DMS 273 (cell line): ENCODE results near the gene SLC25A13.
"Not testable (repeated sequence)": the region's sequence is repeated elsewhere in the genome, so short reads cannot be mapped to it uniquely, and the experiment has no call there.

Experiments used
- DNase-seq: peaks from one replicate; lab custom pipeline; 2025; ENCODE audit not compliant: unreplicated experiment; lab: John Stamatoyannopoulos, UW

The SLC25A13 gene

DNA sequence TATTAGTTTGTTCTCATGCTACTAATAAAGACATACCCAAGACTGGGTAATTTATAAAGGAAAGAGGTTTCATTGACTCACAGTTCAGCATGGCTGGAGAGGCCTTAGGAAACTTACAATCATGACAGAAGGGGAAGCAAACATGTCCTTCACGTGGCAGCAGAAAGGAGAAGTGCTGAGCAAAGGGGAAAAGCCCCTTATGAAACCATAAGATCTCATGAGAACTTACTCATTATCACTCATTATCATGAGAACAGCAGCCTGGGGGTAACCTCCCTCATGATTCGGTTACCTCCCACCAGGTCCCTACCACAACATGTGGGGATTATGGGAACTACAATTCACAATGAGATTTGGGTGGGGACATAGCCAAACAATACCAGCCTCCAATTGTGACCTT lies 4.9 kb upstream of the SLC25A13 start:
- DNase-seq: not testable (repeated sequence)

DNA sequence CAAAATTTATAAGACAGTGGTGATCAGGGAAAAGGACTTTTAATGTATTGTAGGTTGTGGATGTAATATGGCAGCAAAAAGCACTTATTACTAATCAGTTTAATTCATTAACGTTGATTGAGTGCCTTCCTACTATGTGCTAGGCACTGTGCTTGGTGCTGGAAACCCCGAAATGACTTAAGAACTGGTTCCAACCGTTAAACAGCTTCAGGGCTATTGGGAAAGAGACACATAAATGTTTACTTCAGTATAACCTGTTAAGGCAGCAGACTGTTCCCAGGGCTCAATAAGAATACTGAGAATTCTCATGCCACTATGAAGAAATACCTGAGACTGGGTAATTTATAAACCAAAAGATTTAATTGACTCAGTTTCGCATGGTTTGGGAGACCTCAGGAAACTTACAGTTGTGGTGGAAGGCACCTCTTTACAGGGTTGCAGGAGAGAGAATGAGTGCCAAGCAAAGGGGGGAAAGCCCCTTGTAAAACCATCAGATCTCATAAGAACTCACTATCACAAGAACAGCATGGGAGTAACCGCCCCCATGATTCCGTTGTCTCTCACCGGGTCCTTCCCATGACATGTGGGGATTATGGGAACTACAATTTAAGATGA lies 1.1 kb upstream of the SLC25A13 start:
- DNase-seq: no peak

DNA sequence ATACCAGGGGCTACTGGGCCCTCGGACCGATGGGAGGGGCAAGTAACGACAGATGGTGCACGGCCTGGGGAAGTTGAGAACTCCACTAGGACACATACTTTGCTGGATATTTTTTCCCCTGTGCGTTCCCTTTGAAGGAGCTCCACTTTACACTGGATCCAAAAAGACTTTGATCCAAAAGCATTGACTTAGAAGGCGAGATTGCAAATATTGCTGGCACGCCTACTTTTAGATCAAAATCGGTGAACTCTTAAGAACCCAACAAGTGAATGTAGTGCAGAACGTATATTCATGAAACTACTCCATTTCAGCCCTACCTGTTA lies 436 bp upstream of the SLC25A13 start:
- peak; percentile 95 for DNase-seq

DNA sequence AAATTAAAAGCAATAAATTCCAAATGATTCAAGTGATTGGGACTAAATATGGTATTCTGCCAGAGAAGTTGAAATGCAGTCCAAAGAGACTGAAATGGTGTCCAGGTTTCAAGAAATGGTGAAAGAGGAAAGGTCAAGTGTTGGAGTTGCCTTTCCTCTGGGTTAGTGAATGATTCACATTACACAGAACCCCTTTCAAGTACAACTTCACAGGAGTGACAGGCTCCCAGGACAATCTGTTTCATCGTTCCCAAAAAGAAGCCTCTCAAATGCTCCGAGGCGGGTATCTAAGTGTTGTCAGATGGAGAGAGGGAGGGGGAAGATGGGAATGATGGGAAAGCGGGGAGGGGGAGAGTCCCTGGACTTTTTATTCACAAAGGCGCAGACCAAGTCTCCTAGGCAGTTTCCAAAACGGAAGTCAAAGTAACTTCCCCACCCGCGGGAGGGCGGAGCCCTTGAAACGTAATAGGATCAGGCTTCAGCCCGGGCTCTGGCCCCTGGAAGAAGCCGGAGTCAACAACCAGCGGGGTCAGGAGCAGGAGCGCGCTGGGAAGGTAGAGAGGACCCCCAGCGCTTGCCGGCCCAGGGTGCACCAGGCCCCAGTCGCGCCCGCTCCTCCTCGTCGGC lies 754 bp downstream of the SLC25A13 start:
- DNase-seq: peak; percentile 98

DNA sequence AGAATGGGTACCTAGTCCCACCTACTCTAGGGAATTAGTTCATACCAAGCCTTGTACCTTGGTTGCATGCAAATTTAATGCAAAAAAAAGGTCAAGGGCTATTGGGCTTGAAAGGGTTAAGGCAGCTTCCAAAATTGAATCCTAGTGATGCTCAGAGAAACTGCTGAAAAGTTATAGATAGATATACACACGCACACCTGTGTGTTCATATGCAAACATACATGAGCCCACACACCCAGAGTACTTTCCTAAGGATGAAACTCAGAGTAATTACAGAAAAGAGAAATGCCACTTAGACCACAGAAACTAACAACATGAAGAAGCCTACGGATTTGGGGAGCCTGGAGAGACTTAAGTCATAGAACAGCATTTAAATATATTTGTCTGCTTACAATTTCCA lies 1.5 kb downstream of the SLC25A13 start:
- no peak for DNase-seq

DNA sequence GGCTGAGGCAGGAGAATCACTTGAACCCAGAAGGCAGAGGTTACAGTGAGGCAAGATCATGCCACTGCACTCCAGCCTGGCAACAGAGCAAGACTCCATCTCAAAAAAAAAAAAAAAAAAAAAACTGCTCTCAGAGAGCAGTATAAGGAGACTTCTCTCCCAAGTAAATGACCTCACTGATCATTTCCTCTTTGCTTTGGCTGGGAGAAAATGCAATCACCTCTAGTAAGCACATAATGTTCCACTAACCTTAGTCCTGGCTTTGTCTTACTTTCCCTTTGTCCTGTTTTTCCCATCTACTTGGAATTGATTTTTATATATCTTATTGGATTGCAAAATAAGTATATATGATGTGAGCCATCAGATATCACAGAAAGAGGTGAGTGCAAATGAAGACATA lies 2.5 kb downstream of the SLC25A13 start:
- DNase-seq: no peak

DNA sequence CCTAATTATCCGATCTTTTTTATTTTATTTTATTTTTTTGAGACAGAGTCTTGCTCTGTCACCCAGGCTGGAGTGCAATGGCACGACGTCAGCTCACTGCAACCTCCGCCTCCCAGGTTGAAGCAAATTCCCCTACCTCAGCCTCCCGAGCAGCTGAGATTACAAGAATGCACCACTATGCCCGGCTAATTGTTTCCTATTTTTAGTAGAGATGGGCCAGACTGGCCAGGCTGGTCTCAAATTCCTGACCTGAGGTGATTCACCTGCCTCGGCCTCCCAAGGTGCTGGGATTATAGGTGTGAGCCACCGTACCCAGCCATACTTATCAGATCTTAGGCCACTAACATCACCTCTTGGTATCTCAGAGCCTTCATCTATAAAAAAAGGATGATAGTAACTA lies 4.9 kb downstream of the SLC25A13 start:
- no peak for DNase-seq

DNA sequence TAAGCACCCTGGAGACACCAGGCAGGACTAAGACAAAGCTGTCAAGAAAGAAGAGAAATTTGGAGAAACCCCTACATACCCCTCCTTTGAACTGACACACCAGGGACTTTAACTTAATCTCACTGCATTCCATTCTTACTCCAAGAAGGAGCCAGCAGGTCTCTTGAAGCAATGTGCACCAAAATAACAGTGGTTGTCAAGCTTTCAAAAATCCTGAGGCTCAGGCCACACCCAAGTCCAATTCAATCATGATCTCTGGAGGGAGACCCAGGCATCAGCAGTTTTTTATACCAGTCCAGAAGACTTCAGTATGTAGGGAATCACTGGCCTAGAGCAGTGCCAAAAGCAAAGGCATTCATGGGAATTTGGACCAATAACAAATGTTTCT lies 6.8 kb downstream of the SLC25A13 start:
- DNase-seq: no peak

DNA sequence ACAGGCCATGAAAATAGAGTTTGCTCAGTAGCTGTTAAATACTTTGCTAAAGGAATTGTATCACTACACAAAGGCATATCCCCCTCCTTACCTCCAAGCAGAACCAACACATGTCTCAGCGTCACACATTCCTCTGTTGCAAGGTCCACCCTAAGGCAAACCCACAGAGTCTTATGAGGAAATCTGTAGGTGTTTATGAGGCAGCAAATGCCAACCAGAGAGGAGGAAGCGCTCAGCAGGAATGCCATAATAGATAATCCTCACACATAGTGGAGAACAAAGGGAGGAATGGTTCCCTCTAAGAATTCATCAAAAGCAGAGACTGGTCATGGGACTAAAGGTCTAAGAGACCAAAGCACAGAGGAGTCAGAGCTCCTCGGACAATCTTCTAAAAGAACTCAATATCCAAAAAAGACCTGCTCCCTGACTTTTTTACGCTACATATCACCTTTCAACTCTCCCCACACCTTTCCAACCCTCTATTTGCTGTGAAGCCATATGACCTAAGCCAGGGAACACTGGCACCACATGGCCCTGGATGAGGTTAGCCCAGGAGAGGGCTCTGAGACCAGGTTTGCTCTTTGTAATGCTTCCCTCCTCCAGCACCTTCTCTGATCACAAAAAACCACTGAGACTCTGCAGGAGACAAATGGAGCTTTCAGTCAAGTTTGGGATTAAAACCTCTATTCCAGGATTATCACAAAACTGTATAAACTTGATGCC lies 7.3 kb downstream of the SLC25A13 start:
- DNase-seq: no peak

DNA sequence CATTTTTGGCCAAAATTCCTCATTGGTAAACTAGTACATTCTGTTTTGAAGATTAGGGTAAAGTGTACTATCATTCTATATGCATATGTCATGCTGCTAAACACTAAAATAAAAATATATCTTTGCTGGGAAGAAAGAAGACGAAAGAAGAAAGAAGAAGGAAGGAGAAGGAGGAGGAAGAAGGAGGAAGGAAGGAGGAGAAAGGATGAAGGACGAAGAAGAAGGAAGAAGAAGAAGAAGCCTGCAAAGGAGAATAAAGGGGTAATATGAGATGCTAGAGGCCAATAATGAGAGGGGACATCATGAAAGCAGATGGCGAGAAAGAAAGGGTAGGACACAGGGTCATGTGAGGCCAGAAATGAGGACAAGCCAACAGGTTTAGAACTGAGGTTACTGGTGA lies 8.0 kb downstream of the SLC25A13 start:
- peak; percentile 50 for DNase-seq

DNA sequence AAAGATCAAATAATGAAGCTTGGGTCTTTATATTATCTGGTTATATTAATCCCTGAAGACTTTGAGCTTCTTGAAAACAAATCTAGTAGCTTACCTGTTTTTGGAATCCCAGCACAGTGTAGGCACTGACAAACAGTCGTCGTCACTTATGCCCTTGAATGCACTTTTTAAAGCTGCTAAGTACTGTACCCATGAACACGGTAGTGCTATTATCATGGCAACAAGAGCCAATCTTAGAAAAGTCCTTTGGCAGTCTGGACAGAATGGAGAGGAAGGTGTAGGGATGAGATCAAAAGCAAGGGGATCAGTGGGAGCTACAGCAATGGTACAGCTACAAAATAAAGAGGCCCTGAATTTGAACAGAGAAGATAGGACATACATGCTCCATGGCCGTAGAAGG lies 9.4 kb downstream of the SLC25A13 start:
- no peak for DNase-seq

DNA sequence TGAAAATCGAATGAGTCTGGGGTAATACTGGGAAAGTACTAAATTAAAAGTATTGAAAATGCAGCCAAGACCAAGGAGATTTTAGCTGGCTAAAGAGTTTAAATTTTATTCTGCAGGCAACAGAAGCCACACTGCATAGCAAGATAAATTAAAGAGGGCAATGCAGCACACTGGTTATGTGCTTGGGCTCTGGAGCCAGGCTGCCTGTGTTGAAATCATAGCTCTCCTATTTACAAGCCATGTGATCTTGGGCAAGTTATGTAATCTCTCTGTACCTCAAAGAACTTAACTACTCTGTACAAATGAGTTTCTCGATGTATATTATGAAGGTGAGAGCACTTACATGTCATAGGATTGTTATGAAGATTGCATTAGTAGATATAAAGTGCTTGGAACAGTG lies 9.9 kb downstream of the SLC25A13 start:
- DNase-seq: no peak

DNA sequence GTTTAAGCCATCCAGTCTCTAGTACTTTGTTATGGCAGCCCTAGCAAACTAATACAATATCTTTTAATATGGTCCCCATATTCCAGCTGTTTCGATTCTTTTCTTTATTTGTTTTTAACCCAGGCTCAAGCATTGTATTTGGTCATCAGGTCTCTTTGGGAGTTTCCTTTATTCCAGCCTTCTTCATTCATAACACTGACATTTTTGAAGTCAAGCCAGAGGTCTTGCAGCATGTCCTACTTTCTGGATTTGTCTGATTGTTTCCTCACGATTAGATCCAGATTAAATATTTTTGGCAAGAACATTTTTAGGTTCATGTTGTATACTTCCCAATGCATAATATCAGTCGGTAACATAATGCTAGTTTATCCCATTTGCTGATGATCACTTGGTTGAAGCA lies 11.8 kb downstream of the SLC25A13 start:
- DNase-seq: no peak

DNA sequence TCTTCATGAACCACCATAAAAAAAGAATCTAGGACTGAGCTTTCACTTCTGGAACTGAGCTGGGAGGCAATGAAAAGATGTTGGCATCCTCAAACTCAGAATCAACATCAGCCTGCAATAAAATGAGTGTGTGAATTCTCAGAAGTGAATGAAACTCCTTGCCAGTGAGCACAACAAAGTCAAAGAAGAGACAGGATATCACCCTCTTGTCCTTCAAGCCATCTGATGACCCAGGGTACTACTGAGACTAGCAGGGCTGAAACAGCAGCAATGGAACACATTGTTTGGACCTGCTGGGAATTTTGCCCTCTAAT lies 13.0 kb downstream of the SLC25A13 start:
- no peak for DNase-seq

DNA sequence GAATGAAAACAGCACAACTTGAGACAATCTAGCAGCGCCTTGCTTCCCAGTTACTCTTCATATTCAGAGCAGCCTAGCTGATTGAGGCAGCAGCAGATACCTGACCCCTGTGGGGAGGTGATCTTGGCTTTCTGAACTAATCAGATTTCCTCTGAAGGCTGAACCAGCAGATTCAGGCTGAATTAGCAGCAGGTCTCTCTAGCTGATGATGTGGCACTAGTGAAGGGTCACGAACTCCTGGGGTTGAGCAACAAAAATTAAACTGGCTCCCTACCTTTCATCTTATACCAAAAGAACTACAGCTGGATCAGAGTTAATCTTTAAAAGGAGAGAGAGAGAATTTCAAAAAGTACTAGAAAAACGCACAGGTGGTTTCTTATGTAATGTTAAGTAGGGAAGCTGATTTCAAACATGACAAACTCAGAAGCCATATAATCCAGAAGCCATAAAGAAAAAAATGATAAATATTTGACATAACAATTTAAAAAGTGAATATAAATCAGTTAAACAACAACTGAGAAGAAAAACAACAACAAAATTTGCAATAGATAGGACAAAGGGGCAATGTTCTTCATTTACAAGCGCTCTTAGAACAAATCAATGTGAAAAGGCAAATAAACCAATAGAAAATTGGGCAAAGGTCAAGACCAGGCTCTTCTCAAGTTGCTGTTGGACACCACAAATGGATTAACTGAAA lies 13.5 kb downstream of the SLC25A13 start:
- no peak for DNase-seq

DNA sequence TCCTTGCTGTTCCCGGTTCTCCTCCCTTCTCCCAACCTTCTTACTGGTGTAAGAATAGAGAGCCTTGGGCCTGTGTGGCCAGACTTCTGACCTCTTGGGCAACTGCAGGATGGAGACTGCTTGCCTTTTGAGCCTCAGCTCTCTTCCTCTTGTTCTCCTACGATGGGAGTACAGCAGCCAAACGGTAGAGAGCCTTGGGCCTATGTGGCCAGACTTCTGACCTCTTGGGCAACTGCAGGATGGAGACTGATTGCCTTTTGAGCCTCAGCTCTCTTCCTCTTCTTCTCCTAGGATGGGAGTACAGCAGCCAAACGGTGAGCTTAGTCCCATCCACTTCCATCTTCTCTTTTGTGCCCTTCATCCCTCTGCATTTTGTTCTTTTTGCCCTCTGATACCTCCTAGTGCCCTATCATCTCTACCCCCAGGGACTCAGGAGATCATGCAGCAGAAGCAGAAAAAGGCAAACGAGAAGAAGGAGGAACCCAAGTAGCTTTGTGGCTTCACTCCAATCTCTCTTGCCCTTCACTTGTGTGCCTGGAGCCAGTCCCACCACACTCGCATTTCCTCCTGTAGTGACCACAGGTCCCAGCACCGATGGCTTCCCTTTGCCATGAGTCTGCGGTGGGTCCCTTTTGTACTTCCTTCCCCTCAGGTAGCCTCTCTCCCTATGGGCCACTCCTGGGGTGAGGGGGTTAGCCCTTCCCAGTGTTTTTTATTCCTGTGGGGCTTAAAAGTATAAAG lies 15.3 kb downstream of the SLC25A13 start:
- no peak for DNase-seq

DNA sequence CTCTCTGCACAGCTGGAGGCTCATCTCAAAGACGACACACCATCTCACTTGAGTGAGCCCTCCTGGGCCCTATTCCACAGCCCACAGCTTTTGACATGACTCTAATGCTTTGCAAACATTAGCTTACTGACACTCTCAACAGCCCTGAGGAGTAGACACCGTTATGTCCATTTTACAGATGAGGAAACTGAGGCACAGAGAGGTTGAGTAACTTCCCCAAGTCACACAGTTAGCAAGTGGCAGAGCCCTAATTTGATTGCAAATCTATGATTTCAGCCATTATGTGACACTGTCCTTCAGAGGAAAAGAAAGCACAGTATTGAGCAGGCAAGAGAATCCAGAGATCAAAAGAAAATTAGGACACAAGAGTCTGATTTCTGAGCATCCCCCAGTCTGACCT lies 16.0 kb downstream of the SLC25A13 start:
- no peak for DNase-seq

DNA sequence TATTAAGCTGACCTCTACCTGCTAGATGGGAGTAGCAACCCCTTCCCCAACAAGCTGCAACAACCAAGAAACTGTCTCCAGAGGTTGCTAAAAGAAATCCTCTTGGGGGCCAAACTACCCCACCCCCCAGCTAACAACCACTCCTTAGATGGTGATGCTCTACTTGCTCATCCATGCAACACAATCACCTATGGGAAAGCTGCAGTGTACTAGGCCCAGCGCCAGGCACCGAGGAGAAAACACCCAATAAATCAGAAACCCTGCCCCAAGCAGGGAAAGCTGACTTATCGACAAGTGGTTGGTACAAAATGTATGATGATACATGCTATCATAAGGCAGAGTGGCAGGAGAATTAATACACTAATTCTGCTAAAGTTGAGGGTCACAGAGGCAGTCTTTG lies 17.3 kb downstream of the SLC25A13 start:
- no peak for DNase-seq

DNA sequence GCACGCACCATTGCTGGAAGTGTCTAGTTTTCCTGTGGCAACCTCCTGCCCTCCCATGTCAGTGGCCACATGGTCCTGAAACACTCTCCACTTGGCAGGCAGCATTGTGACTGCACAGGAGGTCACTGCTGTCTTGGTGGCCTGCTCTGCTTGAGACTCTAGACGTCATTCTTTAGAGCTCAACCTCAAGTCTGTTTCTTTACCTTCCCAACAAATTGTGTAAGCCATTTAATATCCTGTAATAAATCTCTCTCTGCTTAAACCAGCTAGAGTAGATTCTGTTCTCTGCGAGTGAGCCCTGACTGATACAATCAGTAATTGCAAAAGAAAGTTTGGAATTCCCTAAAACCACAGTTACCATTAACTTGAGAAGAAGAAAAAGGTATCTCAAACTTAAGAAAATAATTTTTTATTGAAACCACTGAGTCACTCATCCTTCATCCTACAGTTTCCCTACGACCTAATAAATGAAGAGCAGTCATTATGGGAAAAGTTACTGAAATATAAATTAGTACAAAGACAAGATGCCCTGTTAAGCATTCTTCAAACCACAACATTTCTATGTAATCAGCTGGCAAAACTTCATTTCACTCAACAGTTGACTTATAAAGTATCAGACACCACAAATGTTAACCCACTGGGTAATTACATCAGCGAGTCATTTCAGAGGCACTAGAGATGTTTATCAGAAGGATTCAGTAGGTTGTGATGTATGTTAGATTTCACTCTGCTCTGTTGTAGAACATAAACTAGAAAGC lies 18.0 kb downstream of the SLC25A13 start:
- DNase-seq: no peak

DNA sequence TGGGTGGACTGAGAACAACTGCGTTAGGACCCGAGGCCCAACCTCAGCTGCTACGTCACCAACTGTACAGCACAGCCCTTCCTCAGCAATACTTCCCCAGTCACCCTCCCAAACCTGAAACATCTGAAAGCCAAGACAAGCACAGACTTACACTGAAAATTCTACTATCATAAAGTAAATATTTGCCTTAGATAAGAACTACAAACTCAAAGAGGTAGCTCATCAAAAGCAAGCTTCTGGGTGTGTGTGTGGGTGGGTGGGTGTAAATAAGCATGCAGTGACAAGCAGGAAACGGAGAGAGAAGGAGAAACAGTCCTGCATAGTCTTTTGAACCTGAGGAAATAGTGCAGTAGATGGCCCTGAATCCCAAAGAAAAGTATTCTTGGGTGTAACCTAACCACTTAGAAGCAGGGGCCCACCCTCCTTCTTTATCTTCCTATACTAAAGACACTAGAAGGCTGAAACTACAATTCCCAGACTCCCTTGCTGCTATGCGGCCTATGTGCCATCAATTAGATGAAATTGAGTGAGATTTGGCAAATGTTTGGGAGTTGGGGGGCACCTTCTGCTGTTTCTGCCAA lies 18.7 kb downstream of the SLC25A13 start:
- DNase-seq: no peak

DNA sequence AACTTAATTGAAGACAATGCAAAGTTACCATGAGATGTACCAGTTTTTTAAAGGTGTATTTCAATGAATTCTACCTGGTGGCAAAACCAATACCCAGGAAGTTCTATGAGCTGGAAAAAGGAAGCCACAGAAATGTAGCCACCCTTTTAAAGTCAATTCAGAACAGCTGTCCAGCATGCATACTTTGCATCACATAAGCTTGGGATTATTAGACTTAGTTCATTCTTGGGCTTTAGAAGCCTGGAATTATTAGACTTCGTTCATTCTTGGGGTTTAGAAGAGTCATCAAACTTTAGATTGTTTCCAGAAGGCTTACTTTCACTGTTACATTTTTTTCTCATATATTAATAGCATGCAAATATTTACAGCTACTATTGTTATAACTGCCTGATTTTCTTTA lies 20.9 kb downstream of the SLC25A13 start:
- DNase-seq: no peak
